ENCODE data around the gene STK4. TPM values are rescaled to one million over a fixed set of nuclear protein-coding genes. Genes with fewer than 3 reads are reported as not detected.
A peak's percentile ranks its signal among the peaks of the same experiment; 100 is the strongest.

STK4 gene
- total and polyA plus RNA-seq, 2 donors (not counting 3 experiments of a cell fraction or from before 2014, with no cell fraction given) = 9.1 to 29.6 TPM

DNA sequence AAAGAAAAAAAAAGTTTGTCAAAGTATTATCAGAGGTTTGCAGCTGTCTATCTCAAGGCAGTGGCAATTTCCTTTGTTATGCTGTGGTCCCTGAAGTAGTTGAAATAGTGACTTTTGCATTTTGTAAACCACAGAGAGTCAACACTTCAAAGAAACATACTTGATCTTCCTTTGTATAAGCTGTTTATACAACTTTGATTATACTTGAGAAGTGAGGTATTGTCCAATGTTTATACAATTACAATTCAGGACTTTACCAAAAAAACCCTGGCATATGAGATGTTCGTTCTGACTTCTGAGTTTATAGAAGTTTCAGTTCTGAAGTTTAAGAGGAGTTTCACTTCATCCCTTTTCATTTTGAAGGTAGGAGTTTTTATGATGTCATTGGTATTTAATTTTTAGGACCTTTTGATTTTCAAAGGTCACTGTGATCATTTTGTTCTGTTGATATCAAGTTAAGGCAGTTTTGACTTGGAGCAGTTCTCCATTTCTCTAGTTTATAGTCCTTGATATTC is 4.0 kb downstream of the STK4 start:
- TF ChIP-seq, protein P1, sequence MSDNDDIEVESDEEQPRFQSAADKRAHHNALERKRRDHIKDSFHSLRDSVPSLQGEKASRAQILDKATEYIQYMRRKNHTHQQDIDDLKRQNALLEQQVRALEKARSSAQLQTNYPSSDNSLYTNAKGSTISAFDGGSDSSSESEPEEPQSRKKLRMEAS (IDR thresholded peaks at IDR 0.05; ENCODE audit: insufficient read depth, insufficient read length) = no peak
- no peak for TF ChIP-seq FOS (IDR thresholded peaks at IDR 0.05; ENCODE audit: borderline replicate concordance, insufficient read depth, low read length)
- Histone ChIP-seq H3K4me2 (ENCODE audit: insufficient read depth, low read length) (peak overlapping the region; percentile 79), H3K9me1 (replicated peaks; ENCODE audit: control insufficient read depth, extremely low read depth, insufficient read depth, low read length) (no peaks in the 10 kb centered on the region), H3K9ac (replicated peaks; ENCODE audit: extremely low read depth, insufficient read depth, low read length) (no peak overlapping the region), H3K4me3 (replicated peaks in 1 of 3; ENCODE audit: insufficient read depth in 1 of 3, low read depth in 1 of 3, low read length in 3 of 3) (peak overlapping the region in 1 of 3 experiments; percentile 12), H3K27ac (ENCODE audit: insufficient read depth, low read depth, low read length) (peak overlapping the region; percentile 30), H3K27me3 (ENCODE audit: control insufficient read depth in 2 of 2, insufficient read depth in 2 of 2, low read length in 2 of 2) (no peaks in the 10 kb centered on the region), H4K20me1 (replicated peaks; ENCODE audit: control insufficient read depth, extremely low read depth, insufficient read depth, low read length) (no peaks in the 10 kb centered on the region), H3K79me2 (ENCODE audit: control insufficient read depth, insufficient read depth, low read length) (peaks cover 35% of the 10 kb centered on the region), H2AFZ (ENCODE audit: low read depth, low read length) (no peak overlapping the region), H3K36me3 (ENCODE audit: control insufficient read depth in 2 of 2, extremely low read depth in 1 of 2, insufficient read depth in 2 of 2, low read length in 2 of 2) (peaks cover 6% of the 10 kb centered on the region in 2 experiments), H3K9me3 (replicated peaks; ENCODE audit: control insufficient read depth, insufficient read depth, low read length) (no peaks in the 10 kb centered on the region), H3K4me1 (ENCODE audit: control insufficient read depth, extremely low read depth, insufficient read depth, low read length) (peaks cover 52% of the 10 kb centered on the region)
- no TSS peak for BruUV-seq (replicated peaks)
- ChIA-PET POLR2A (no interaction called here), CTCF (interaction anchor here (0.6 to 2.2 kb wide), 8 partner anchors 10 to 320 kb away, joined by 3 to 9 read pairs (median 4); partner anchors contain the start of gene TOMM34)
- DNase-seq (ENCODE audit: low read depth, low spot score) (peak; percentile 72), FAIRE-seq (no peak)
- dilution Hi-C loops (cut with MboI; ENCODE audit: extremely low pct_ligation_motif_present, low sequenced_read_pairs) = no loop called here
- intact Hi-C loops (cut with micrococcal nuclease) = no loop called here

DNA sequence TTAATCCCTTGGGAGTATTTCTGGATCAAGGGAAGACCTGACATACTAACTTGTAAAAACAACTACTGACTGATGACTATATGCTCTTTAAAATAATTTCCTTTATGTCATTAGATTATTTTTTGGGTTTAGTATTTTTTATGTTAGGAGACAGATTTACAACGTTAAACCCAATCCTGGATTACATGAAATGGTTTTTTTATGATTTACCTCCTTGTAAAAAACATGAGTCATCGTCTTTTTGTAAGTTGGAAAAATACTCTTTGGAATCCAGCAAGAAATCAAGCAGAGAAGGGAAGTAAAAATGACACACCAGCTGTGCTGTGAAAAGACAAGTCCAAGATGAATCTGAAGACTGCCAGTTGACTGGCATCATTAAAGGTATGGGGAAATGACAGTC is 6.7 kb downstream of the STK4 start:
- POLR2A ChIA-PET = no interaction called here
- H3K4me1 ChIP-seq (ENCODE audit: control insufficient read depth, extremely low read depth, insufficient read depth, low read length) = peaks cover 36% of the 10 kb centered on the region
- no peak overlapping the region for H3K9ac ChIP-seq (replicated peaks; ENCODE audit: extremely low read depth, insufficient read depth, low read length)
- H3K79me2 ChIP-seq (ENCODE audit: control insufficient read depth, insufficient read depth, low read length) = peaks cover 18% of the 10 kb centered on the region
- H2AFZ ChIP-seq (ENCODE audit: low read depth, low read length) = no peak overlapping the region
- intact Hi-C loops (cut with micrococcal nuclease) (no loop called here), dilution Hi-C loops (cut with MboI; ENCODE audit: extremely low pct_ligation_motif_present, low sequenced_read_pairs) (no loop called here)
- CTCF ChIA-PET = no interaction called here
- H3K9me3 ChIP-seq (replicated peaks; ENCODE audit: control insufficient read depth, insufficient read depth, low read length) = no peaks in the 10 kb centered on the region
- TF ChIP-seq GATA2 (IDR thresholded peaks at IDR 0.05; ENCODE audit: insufficient read depth, insufficient read length, low read depth, low read length) (no peak), EZH2 (IDR thresholded peaks at IDR 0.05; ENCODE audit: borderline replicate concordance, low read depth, low read length, severe bottlenecking) (no peak), FOS (IDR thresholded peaks at IDR 0.05; ENCODE audit: borderline replicate concordance, insufficient read depth, low read length) (no peak), POLR2AphosphoS5 (IDR thresholded peaks at IDR 0.05; ENCODE audit: insufficient read depth, low read depth, low read length) (no peak), POLR2A (IDR thresholded peaks at IDR 0.05; ENCODE audit: low read depth, low read length) (no peak), MYC (IDR thresholded peaks at IDR 0.05; ENCODE audit: low read depth, low read length) (no peak), JUN (IDR thresholded peaks at IDR 0.05; ENCODE audit: borderline replicate concordance, insufficient read depth, insufficient read length, low read depth) (no peak)
- TF ChIP-seq, protein P2, sequence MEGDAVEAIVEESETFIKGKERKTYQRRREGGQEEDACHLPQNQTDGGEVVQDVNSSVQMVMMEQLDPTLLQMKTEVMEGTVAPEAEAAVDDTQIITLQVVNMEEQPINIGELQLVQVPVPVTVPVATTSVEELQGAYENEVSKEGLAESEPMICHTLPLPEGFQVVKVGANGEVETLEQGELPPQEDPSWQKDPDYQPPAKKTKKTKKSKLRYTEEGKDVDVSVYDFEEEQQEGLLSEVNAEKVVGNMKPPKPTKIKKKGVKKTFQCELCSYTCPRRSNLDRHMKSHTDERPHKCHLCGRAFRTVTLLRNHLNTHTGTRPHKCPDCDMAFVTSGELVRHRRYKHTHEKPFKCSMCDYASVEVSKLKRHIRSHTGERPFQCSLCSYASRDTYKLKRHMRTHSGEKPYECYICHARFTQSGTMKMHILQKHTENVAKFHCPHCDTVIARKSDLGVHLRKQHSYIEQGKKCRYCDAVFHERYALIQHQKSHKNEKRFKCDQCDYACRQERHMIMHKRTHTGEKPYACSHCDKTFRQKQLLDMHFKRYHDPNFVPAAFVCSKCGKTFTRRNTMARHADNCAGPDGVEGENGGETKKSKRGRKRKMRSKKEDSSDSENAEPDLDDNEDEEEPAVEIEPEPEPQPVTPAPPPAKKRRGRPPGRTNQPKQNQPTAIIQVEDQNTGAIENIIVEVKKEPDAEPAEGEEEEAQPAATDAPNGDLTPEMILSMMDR (IDR thresholded peaks at IDR 0.05; ENCODE audit: extremely low read depth in 1 of 2, insufficient read depth in 1 of 2, low read depth in 1 of 2, low read length in 2 of 2) = no peak
- TF ChIP-seq, protein P1 (IDR thresholded peaks at IDR 0.05; ENCODE audit: insufficient read depth, insufficient read length) = no peak
- no peaks in the 10 kb centered on the region for H3K27me3 ChIP-seq (ENCODE audit: control insufficient read depth in 2 of 2, insufficient read depth in 2 of 2, low read length in 2 of 2)
- no TSS peak for BruUV-seq (replicated peaks)
- H3K36me3 ChIP-seq (ENCODE audit: control insufficient read depth in 2 of 2, extremely low read depth in 1 of 2, insufficient read depth in 2 of 2, low read length in 2 of 2) = peaks cover 6 to 9% of the 10 kb centered on the region in 2 experiments
- no peaks in the 10 kb centered on the region for H4K20me1 ChIP-seq (replicated peaks; ENCODE audit: control insufficient read depth, extremely low read depth, insufficient read depth, low read length)
- no peak overlapping the region for H3K4me3 ChIP-seq (replicated peaks in 1 of 3; ENCODE audit: insufficient read depth in 1 of 3, low read depth in 1 of 3, low read length in 3 of 3)
- peak overlapping the region; percentile 8 for H3K27ac ChIP-seq (ENCODE audit: insufficient read depth, low read depth, low read length)
- FAIRE-seq (peak; percentile 44), DNase-seq (ENCODE audit: low read depth, low spot score) (no peak)
- H3K4me2 ChIP-seq (ENCODE audit: insufficient read depth, low read length) = no peak overlapping the region
- H3K9me1 ChIP-seq (replicated peaks; ENCODE audit: control insufficient read depth, extremely low read depth, insufficient read depth, low read length) = no peaks in the 10 kb centered on the region

Measured in endothelial cell of umbilical vein (primary cell).